HepG2 (cell line): ENCODE results near the gene CAPN11. TPM values are rescaled to one million over a fixed set of nuclear protein-coding genes. Genes with fewer than 3 reads are reported as not detected.
A peak's percentile ranks its signal among the peaks of the same experiment; 100 is the strongest.

Experiments used
- DMAP1 ChIP-seq: IDR thresholded peaks from 2 replicates; pipeline ENCODE4 v1.6.1; 2016
- GATA4 ChIP-seq: sonication (generic); IDR thresholded peaks from 2 replicates; pipeline ENCODE4 v1.6.1; 2016; ENCODE audit warnings: antibody characterized with exemption, low read depth, borderline replicate concordance
- GZF1 ChIP-seq: sonication (generic); formaldehyde crosslinking; IDR thresholded peaks from 2 replicates; pipeline ENCODE4 v1.5.1; 2020; ENCODE audit warnings: mild to moderate bottlenecking, missing genetic modification reagents
- NCOA2 ChIP-seq: sonication (generic); formaldehyde crosslinking; IDR thresholded peaks from 2 replicates; pipeline ENCODE4 v1.8.0; 2022; ENCODE audit warnings: inconsistent platforms
- PHF21A ChIP-seq: sonication (generic); formaldehyde crosslinking; IDR thresholded peaks from 2 replicates; pipeline ENCODE4 v1.5.0; 2020; ENCODE audit warnings: mild to moderate bottlenecking, missing genetic modification reagents
- SMAD1 ChIP-seq: sonication (generic); formaldehyde crosslinking; IDR thresholded peaks from 2 replicates; pipeline ENCODE4 v1.4.0; 2020; ENCODE audit warnings: missing genetic modification reagents, low read depth, mild to moderate bottlenecking, borderline replicate concordance
- ZBTB2 ChIP-seq: sonication (generic); formaldehyde crosslinking; IDR thresholded peaks from 2 replicates; pipeline ENCODE4 v1.8.0; 2022; ENCODE audit warnings: low read depth, missing genetic modification reagents
- ZBTB33 ChIP-seq: sonication (generic); formaldehyde crosslinking; IDR thresholded peaks from 2 replicates; pipeline ENCODE4 v1.4.0; 2020; ENCODE audit warnings: missing genetic modification reagents
- ZIK1 ChIP-seq: sonication (generic); formaldehyde crosslinking; IDR thresholded peaks from 2 replicates; pipeline ENCODE4 v1.5.0; 2020; ENCODE audit warnings: mild to moderate bottlenecking, low read depth, missing genetic modification reagents, borderline replicate concordance
- ZNF276 ChIP-seq: sonication (generic); formaldehyde crosslinking; IDR thresholded peaks from 2 replicates; pipeline ENCODE4 v1.4.0; 2020; ENCODE audit warnings: mild to moderate bottlenecking, low read depth, missing genetic modification reagents
- ZNF709 ChIP-seq: sonication (generic); formaldehyde crosslinking; IDR thresholded peaks from 2 replicates; pipeline ENCODE4 v1.5.0; 2020; ENCODE audit warnings: mild to moderate bottlenecking, missing genetic modification reagents
- ZNF782 ChIP-seq: sonication (generic); formaldehyde crosslinking; IDR thresholded peaks from 2 replicates; pipeline ENCODE4 v1.4.0; 2020; ENCODE audit warnings: missing genetic modification reagents, mild to moderate bottlenecking, borderline replicate concordance
- polyA plus RNA-seq, 8 experiments: library from polyadenylated mRNA; depleted of rRNA in 3 of 8; stranded (reverse) in 7 of 8; unstranded in 1 of 8; fragments of >200 nt; fragmentation: Illumina TruSeq in 4 of 8; extraction: Trizol in 4 of 8; gene quantifications; 2 replicates each; pipeline versions ENCODE4 v1.2.1 to v1.2.3, GENCODE V29; 2011 to 2016; ENCODE audit warnings: low read depth in 4 of 8, missing spikeins in 1 of 8, mixed read lengths in 1 of 8; ENCODE audit not compliant: insufficient read depth in 1 of 8
- total RNA-seq, 5 experiments: library from RNA; depleted of rRNA; stranded (reverse); fragments of >200 nt; fragmentation: Illumina TruSeq; extraction: Trizol; gene quantifications; 2 replicates each; pipeline ENCODE4 v1.2.3, GENCODE V29; 2016; ENCODE audit warnings: low read depth in 1 of 5
- TF ChIP-seq, protein P1 (sequence below): sonication (generic); formaldehyde crosslinking; IDR thresholded peaks from 2 replicates; pipeline ENCODE4 v1.4.0; 2020; ENCODE audit warnings: missing genetic modification reagents
- TF ChIP-seq, protein P2 (sequence below): sonication (generic); formaldehyde crosslinking; IDR thresholded peaks from 2 replicates; pipeline ENCODE4 v1.4.0; 2020; ENCODE audit warnings: missing genetic modification reagents
- TF ChIP-seq, protein P3 (sequence below): sonication (generic); formaldehyde crosslinking; IDR thresholded peaks from 2 replicates; pipeline ENCODE4 v1.4.0; 2020; ENCODE audit warnings: mild to moderate bottlenecking, missing genetic modification reagents

The CAPN11 gene
- total and polyA plus RNA-seq, 2 of the 13 experiments (the other 11 are each of a cell fraction or from before 2014, with no cell fraction given), result 0.07 to 0.11 TPM

GRCh38 chr6:44156494-44157151, 2.0 kb upstream of the CAPN11 start (continued):
- TF ChIP-seq ZBTB2 (CRISPR knock-in tag), result no peak
- TF ChIP-seq SMAD1 (CRISPR knock-in tag), result no peak; the same call in 1 of the 2 replicates
- TF ChIP-seq, protein P1, sequence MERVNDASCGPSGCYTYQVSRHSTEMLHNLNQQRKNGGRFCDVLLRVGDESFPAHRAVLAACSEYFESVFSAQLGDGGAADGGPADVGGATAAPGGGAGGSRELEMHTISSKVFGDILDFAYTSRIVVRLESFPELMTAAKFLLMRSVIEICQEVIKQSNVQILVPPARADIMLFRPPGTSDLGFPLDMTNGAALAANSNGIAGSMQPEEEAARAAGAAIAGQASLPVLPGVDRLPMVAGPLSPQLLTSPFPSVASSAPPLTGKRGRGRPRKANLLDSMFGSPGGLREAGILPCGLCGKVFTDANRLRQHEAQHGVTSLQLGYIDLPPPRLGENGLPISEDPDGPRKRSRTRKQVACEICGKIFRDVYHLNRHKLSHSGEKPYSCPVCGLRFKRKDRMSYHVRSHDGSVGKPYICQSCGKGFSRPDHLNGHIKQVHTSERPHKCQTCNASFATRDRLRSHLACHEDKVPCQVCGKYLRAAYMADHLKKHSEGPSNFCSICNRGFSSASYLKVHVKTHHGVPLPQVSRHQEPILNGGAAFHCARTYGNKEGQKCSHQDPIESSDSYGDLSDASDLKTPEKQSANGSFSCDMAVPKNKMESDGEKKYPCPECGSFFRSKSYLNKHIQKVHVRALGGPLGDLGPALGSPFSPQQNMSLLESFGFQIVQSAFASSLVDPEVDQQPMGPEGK (CRISPR knock-in tag), result peak; percentile 74
- no peak for TF ChIP-seq GZF1 (CRISPR knock-in tag)
- 0 out of 2 replicates have a peak, but pooled peaks have one; percentile 28 for TF ChIP-seq ZNF276 (CRISPR knock-in tag)
- TF ChIP-seq, protein P2, sequence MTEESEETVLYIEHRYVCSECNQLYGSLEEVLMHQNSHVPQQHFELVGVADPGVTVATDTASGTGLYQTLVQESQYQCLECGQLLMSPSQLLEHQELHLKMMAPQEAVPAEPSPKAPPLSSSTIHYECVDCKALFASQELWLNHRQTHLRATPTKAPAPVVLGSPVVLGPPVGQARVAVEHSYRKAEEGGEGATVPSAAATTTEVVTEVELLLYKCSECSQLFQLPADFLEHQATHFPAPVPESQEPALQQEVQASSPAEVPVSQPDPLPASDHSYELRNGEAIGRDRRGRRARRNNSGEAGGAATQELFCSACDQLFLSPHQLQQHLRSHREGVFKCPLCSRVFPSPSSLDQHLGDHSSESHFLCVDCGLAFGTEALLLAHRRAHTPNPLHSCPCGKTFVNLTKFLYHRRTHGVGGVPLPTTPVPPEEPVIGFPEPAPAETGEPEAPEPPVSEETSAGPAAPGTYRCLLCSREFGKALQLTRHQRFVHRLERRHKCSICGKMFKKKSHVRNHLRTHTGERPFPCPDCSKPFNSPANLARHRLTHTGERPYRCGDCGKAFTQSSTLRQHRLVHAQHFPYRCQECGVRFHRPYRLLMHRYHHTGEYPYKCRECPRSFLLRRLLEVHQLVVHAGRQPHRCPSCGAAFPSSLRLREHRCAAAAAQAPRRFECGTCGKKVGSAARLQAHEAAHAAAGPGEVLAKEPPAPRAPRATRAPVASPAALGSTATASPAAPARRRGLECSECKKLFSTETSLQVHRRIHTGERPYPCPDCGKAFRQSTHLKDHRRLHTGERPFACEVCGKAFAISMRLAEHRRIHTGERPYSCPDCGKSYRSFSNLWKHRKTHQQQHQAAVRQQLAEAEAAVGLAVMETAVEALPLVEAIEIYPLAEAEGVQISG (CRISPR knock-in tag), result peak; percentile 85
- TF ChIP-seq PHF21A, result peak; percentile 95
- no peak; the same call in 1 of the 2 replicates for TF ChIP-seq DMAP1 (CRISPR knock-in tag)
- peak; percentile 67; the same call in 1 of the 2 replicates for TF ChIP-seq ZNF782 (CRISPR knock-in tag)
- TF ChIP-seq NCOA2 (CRISPR knock-in tag), result peak; percentile 91
- TF ChIP-seq ZIK1, result 0 out of 2 replicates have a peak, but pooled peaks have one; percentile 39
- TF ChIP-seq ZBTB33 (CRISPR knock-in tag), result peak; percentile 65; the same call in 1 of the 2 replicates
- peak; percentile 89 for TF ChIP-seq GATA4
- TF ChIP-seq ZNF709 (CRISPR knock-in tag), result peak; percentile 52; the same call in 1 of the 2 replicates
- TF ChIP-seq, protein P3, sequence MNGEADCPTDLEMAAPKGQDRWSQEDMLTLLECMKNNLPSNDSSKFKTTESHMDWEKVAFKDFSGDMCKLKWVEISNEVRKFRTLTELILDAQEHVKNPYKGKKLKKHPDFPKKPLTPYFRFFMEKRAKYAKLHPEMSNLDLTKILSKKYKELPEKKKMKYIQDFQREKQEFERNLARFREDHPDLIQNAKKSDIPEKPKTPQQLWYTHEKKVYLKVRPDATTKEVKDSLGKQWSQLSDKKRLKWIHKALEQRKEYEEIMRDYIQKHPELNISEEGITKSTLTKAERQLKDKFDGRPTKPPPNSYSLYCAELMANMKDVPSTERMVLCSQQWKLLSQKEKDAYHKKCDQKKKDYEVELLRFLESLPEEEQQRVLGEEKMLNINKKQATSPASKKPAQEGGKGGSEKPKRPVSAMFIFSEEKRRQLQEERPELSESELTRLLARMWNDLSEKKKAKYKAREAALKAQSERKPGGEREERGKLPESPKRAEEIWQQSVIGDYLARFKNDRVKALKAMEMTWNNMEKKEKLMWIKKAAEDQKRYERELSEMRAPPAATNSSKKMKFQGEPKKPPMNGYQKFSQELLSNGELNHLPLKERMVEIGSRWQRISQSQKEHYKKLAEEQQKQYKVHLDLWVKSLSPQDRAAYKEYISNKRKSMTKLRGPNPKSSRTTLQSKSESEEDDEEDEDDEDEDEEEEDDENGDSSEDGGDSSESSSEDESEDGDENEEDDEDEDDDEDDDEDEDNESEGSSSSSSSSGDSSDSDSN (CRISPR knock-in tag), result peak; percentile 85
